LNCAP (cell line): ENCODE measurements around the gene NATD1.

Experiments used
- TF ChIP-seq, protein P1 (sequence below): fragments of 450-650 bp; IDR thresholded peaks from 2 replicates; pipeline ENCODE4 v1.5.1; 2017; ENCODE audit warnings: mild to moderate bottlenecking

NATD1 gene

DNA sequence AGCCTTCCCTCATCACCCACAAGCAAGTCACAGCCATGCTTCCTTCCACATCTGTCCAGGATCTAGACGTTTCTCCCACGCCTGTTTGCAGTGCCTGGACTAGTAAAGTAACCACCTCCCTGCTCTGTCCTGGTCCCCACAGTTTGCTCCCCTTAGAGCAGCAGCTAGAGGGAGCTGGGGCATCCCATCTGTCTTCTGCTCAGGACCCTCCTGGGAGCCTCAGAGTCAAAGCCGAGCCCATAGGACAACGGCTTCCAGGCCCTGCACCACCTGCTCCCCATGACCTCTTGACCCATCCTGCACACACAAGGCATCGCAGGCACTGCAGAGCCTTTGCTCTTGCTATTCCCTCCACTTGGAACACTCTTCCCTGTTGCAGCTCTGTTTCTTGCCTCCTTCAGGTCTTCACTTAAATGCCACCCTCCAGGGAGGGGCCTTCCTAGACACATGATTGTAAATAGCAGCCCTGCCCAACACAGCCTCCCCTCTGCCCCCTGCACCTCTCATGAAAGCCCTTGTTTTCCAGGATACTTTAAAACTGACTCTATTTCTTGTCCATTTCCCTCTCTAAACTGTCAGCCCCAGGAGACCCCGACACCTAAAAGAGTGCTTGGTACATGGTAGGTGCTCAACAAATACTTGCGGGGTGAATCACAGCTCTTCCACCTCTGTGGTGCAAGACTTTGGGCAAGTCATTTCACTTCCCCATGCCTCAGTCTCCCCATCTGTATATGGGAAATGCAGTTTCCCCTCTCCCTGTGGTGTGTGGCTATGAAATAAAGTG lies 3.1 kb downstream of the NATD1 start:
- TF ChIP-seq, protein P1, sequence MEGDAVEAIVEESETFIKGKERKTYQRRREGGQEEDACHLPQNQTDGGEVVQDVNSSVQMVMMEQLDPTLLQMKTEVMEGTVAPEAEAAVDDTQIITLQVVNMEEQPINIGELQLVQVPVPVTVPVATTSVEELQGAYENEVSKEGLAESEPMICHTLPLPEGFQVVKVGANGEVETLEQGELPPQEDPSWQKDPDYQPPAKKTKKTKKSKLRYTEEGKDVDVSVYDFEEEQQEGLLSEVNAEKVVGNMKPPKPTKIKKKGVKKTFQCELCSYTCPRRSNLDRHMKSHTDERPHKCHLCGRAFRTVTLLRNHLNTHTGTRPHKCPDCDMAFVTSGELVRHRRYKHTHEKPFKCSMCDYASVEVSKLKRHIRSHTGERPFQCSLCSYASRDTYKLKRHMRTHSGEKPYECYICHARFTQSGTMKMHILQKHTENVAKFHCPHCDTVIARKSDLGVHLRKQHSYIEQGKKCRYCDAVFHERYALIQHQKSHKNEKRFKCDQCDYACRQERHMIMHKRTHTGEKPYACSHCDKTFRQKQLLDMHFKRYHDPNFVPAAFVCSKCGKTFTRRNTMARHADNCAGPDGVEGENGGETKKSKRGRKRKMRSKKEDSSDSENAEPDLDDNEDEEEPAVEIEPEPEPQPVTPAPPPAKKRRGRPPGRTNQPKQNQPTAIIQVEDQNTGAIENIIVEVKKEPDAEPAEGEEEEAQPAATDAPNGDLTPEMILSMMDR: no peak

GRCh38 chr17:21249086-21249795 lies 4.0 kb downstream of the NATD1 start:
- TF ChIP-seq, protein P1: no peak

DNA sequence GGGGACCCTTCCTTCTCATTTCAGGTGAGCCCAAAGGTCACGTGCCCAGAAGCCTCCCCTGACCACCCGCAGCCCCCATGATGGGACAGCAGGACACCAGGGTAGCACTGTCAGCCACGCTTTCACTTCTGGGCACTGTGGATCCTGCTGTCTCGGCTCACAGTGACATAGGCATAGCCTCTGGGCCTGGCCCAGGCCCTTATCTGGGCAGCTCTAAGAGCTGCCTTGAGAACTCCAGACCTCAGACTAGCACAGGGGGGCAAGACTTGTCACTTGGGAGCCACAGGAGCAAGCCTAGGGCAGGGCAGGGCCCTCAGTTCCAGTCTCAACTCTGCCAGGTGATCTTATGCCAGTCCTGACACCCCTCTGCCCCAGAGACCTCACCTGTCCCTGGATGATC lies 4.7 kb downstream of the NATD1 start:
- TF ChIP-seq, protein P1: no peak

GRCh38 chr17:21247552-21248258 lies 5.5 kb downstream of the NATD1 start:
- TF ChIP-seq, protein P1: no peak

DNA sequence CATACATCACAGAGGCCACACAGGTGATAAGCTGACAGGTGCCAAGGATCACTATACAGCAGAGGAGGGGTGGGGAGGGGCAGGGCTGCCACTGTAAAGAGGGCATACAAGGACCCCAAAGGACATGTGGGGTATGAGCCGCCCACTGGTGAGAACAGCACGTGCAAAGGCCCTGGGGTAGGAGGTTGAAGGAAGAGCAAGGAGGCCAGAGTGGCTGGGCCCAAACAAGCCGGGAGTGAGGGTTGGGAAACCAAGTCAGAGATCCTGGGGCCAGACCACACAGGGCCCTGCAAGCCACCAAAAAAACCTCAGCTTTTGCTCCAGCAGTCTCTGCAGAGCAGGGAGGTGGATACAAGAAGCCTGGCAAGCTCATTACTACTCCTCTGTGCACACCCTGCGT lies 6.5 kb downstream of the NATD1 start:
- TF ChIP-seq, protein P1: no peak

- TF ChIP-seq, protein P1: no peak
Measured at GRCh38 chr17:21245639-21246084, 7.5 kb downstream of the NATD1 start.

GRCh38 chr17:21243516-21244303 lies 9.5 kb downstream of the NATD1 start:
- TF ChIP-seq, protein P1: no peak
